ENCODE data around the gene PIP5K1B.

The PIP5K1B gene

GRCh38 chr9:68821911-68822310 is 116.9 kb downstream of the PIP5K1B start:
- no peak for DNase-seq

- no peak for DNase-seq
Measured at GRCh38 chr9:68822596-68823165, 117.6 kb downstream of the PIP5K1B start.

GRCh38 chr9:68825762-68826472 is 120.9 kb downstream of the PIP5K1B start:
- DNase-seq: no peak

- DNase-seq: no peak
Measured at GRCh38 chr9:68827837-68828744, 123.1 kb downstream of the PIP5K1B start.

- no peak for DNase-seq
Measured at GRCh38 chr9:68832101-68832500, 127.1 kb downstream of the PIP5K1B start.

- no peak for DNase-seq
Measured at GRCh38 chr9:68832861-68833518, 128.0 kb downstream of the PIP5K1B start.

GRCh38 chr9:68834931-68835520 is 130.0 kb downstream of the PIP5K1B start:
- no peak for DNase-seq

GRCh38 chr9:68836788-68837187 is 131.7 kb downstream of the PIP5K1B start:
- DNase-seq: no peak

- no peak for DNase-seq
Measured at GRCh38 chr9:68838245-68838644, 133.2 kb downstream of the PIP5K1B start.

GRCh38 chr9:68841276-68842052 is 136.4 kb downstream of the PIP5K1B start:
- no peak for DNase-seq

- no peak for DNase-seq
Measured at GRCh38 chr9:68842568-68842967, 137.5 kb downstream of the PIP5K1B start.

- no peak for DNase-seq
Measured at GRCh38 chr9:68843239-68843638, 138.2 kb downstream of the PIP5K1B start.

- no peak for DNase-seq
Measured at GRCh38 chr9:68844157-68844556, 139.1 kb downstream of the PIP5K1B start.

GRCh38 chr9:68844631-68845612 is 139.9 kb downstream of the PIP5K1B start:
- peak; percentile 14 for DNase-seq

- DNase-seq: no peak
Measured at GRCh38 chr9:68847765-68848164, 142.7 kb downstream of the PIP5K1B start.

- DNase-seq: no peak
Measured at GRCh38 chr9:68851657-68852056, 146.6 kb downstream of the PIP5K1B start.

GRCh38 chr9:68852941-68853340 is 147.9 kb downstream of the PIP5K1B start:
- no peak for DNase-seq

- no peak for DNase-seq
Measured at GRCh38 chr9:68859347-68859746, 154.3 kb downstream of the PIP5K1B start.

GRCh38 chr9:68860419-68860818 is 155.4 kb downstream of the PIP5K1B start:
- DNase-seq: no peak

- no peak for DNase-seq
Measured at GRCh38 chr9:68861436-68861835, 156.4 kb downstream of the PIP5K1B start.

All from fibroblast of skin of scalp (primary cell).